Gastrocnemius medialis (tissue), 4 donors: ENCODE data around the gene NLRP4. TPM values are rescaled to one million over a fixed set of nuclear protein-coding genes. Genes with fewer than 3 reads are reported as not detected.

Experiments used
- ATAC-seq, 2 donors: fragments of 150-250 bp; one replicate each; pipeline ENCODE4 v1.9.1; 2016
- DNase-seq, 2 donors: peaks; one replicate each; pipeline ENCODE4 v3.0.0-alpha.2; 2019
- H3K27ac ChIP-seq, 4 donors: fragments of 200-600 bp; sonication (generic); 1 replicate in 1 of 4; 2 replicates in 3 of 4; pipeline ENCODE4 v1.5.1; 2016 to 2018; ENCODE audit warnings: mild to moderate bottlenecking in 2 of 4, moderate library complexity in 1 of 4
- H3K27me3 ChIP-seq, 3 donors: fragments of 200-600 bp; sonication (generic) in 2 of 3; 1 replicate in 1 of 3; 2 replicates in 2 of 3; pipeline versions ENCODE4 v1.5.1 to v1.6.0; 2016 to 2019; ENCODE audit warnings: mild to moderate bottlenecking in 1 of 3, moderate library complexity in 1 of 3
- H3K36me3 ChIP-seq, 2 donors: fragments of 200-600 bp; sonication (generic) in 1 of 2; one replicate each; pipeline ENCODE4 v1.5.1; 2017 to 2018
- H3K4me1 ChIP-seq, 2 donors: fragments of 200-600 bp; sonication (generic) in 1 of 2; one replicate each; pipeline ENCODE4 v1.5.1; 2016 to 2017; ENCODE audit warnings: mild to moderate bottlenecking in 2 of 2
- H3K4me3 ChIP-seq, 4 donors: fragments of 200-600 bp; sonication (generic) in 3 of 4; 1 replicate in 1 of 4; 2 replicates in 3 of 4; pipeline ENCODE4 v1.5.1; 2016 to 2019; ENCODE audit warnings: mild to moderate bottlenecking in 2 of 4
- H3K9me3 ChIP-seq, 3 donors: fragments of 200-600 bp; sonication (generic) in 2 of 3; 1 replicate in 1 of 3; 2 replicates in 2 of 3; pipeline ENCODE4 v1.5.1; 2016 to 2019
- CTCF ChIP-seq, 5 experiments: fragments of 450-650 bp in 3 of 5; fragments of 200-600 bp in 2 of 5; sonication (generic) in 2 of 5; IDR thresholded peaks in 4 of 5; conservative IDR thresholded peaks in 1 of 5; 1 replicate in 4 of 5; 2 replicates in 1 of 5; pipeline ENCODE4 v1.5.1; 2016 to 2019; ENCODE audit warnings: antibody characterized with exemption in 5 of 5, mild to moderate bottlenecking in 3 of 5, moderate library complexity in 3 of 5
- POLR2A ChIP-seq, 2 donors: fragments of 450-650 bp; IDR thresholded peaks; one replicate each; pipeline ENCODE4 v1.6.1; 2017; ENCODE audit warnings: antibody characterized with exemption in 2 of 2, mild to moderate bottlenecking in 2 of 2, moderate library complexity in 2 of 2
- in situ Hi-C, 4 donors: fragments of 200-750 bp; cut with MboI; loops; one replicate each; pipeline versions ENCODE4 v1.15.0 to v1.8.0; 2017; ENCODE audit warnings: low sequenced_read_pairs in 4 of 4
- intact Hi-C: fragments of 100-400 bp; cut with DNase I; formaldehyde crosslinking; loops from one replicate; pipeline ENCODE4 v1.15.1; 2023; ENCODE audit warnings: low total_unique reads
- total RNA-seq, 4 donors: library from RNA; depleted of rRNA; stranded (reverse); fragments of >200 nt; gene quantifications; one replicate each; pipeline versions ENCODE4 v1.1.0 to v1.2.3, GENCODE V29; 2016

Gene NLRP4
- total RNA-seq, 4 donors from 2014 or later: not detected

GRCh38 chr19:55930996-55931515 is 94.7 kb downstream of the NLRP4 start:
- H3K4me1 ChIP-seq: no peaks in the 10 kb centered on the region
- H3K27ac ChIP-seq: no peak overlapping the region
- no peaks in the 10 kb centered on the region for H3K9me3 ChIP-seq
- intact Hi-C loops (no loop called here), in situ Hi-C loops (no loop called here)
- no peak overlapping the region for H3K4me3 ChIP-seq
- DNase-seq (no peak), ATAC-seq (no peak)
- TF ChIP-seq CTCF (IDR thresholded peaks at IDR 0.05 in 4 of 5, conservative IDR thresholded peaks at IDR 0.05 in 1 of 5) (no peak), POLR2A (IDR thresholded peaks at IDR 0.05) (no peak)
- H3K36me3 ChIP-seq: no peaks in the 10 kb centered on the region
- no peaks in the 10 kb centered on the region for H3K27me3 ChIP-seq

Other genes with a start within 250 kb of the NLRP4 start
- gene FIZ1, start 237.0 kb upstream of the NLRP4 start, total RNA-seq: 10 to 100 TPM in 1 of 4 donors, 1 to 10 TPM in 3; 6.8 to 11.2 (median 7.4) TPM
- gene ZNF524, start 236.3 kb upstream of the NLRP4 start, total RNA-seq: 10 to 100 TPM; 35.6 to 61.7 (median 47.0) TPM
- gene ZNF865, start 230.9 kb upstream of the NLRP4 start, total RNA-seq: 10 to 100 TPM; 10.3 to 23.4 (median 15.2) TPM
- gene ZNF784, start 212.0 kb upstream of the NLRP4 start, total RNA-seq: 1 to 10 TPM; 6.0 to 10.0 (median 8.2) TPM
- 10 to 100 TPM in 1 of 4 donors, 1 to 10 TPM in 3; 1.5 to 12.3 (median 7.2) TPM for gene ZNF580, start 195.5 kb upstream of the NLRP4 start, total RNA-seq
- gene ZNF581, start 192.9 kb upstream of the NLRP4 start, total RNA-seq: 10 to 100 TPM in 3 of 4 donors, 1 to 10 TPM in 1; 9.9 to 17.3 (median 13.7) TPM
- gene CCDC106, start 188.3 kb upstream of the NLRP4 start, total RNA-seq: 10 to 100 TPM in 2 of 4 donors, 1 to 10 TPM in 2; 6.3 to 21.2 (median 12.6) TPM
- gene U2AF2, start 181.5 kb upstream of the NLRP4 start, total RNA-seq: 10 to 100 TPM; 38.1 to 60.2 (median 50.1) TPM
- gene EPN1, start 161.3 kb upstream of the NLRP4 start, total RNA-seq: 100 to 1,000 TPM in 3 of 4 donors, 10 to 100 TPM in 1; 58.7 to 214 (median 190) TPM
- gene NLRP9, start 98.1 kb upstream of the NLRP4 start, total RNA-seq: not detected
- gene RFPL4A, start 77.4 kb upstream of the NLRP4 start, total RNA-seq: not detected
- not detected for gene RFPL4AL1, start 67.4 kb upstream of the NLRP4 start, total RNA-seq
- gene NLRP11, start 4.5 kb upstream of the NLRP4 start, total RNA-seq: not detected
- gene NLRP13, start 95.8 kb downstream of the NLRP4 start, total RNA-seq: not detected
- not detected for gene NLRP8, start 111.3 kb downstream of the NLRP4 start, total RNA-seq
- gene NLRP5, start 150.2 kb downstream of the NLRP4 start, total RNA-seq: not detected